NCI-H2196 treated with DMSO at 0.1 percent for 48 hours (cell line): ENCODE data around the gene HAPLN3.

Source experiments
- DNase-seq: peaks from one replicate; lab custom pipeline; 2025; ENCODE audit not compliant: unreplicated experiment; lab: John Stamatoyannopoulos, UW

The HAPLN3 gene

DNA sequence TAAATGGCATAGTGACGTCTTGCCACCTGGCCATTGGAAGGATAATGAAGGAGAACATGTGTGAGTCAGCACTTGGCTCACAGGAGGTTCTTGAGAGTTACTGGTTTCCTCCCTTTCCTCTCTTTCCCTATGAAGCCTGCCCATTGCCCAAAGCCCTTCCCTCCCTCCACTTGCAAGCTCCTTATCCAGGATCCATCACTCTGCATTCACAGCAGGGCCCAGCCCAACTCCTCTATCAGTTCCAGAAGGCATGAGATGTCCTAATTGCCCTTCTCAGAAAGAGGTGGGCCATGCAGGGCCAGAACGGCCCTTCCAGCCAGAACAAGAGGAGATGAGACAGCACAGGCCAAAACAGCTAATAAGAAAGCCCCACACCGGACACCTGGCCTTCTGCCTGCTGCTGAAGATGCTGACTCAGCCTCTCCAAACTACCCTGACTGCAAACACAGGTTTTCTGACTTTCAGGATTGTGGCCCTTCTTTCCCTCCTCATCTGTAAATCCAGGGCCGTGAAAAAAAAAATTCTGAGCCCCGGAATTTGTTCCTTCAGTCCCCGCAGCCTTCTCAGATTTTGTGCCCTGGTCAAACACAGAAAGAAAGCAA is 29.7 kb downstream of the HAPLN3 start:
- no peak for DNase-seq

DNA sequence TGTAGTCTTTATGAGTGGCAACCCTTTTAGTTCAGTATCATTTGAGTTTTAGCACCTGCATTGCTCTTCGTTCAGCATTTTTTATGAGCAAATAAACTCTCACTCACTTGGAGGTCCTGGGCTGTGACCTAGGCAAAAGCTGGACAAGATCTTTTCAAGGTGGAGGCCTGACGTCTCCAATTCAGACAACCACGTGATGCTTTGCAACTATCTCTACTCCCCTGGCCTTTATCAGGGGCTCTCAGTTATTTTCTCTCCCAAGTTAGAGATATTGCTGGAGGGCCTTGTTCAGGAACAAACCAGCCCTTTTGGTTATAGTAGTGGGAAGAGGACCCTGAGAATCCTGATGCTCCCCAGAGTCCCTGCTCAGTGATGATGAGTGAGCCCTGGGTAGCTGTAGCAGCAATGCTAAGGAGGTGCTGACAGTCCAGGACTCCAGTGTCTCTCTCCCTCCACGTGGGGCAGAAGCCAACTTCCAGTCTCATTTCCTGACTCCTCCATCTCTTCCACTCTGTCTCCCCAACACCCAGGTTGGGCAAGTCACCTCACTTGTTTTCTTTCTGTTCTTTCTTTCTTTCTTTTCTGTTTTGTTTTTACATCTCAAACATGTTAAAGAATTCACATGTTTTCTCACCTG is 30.4 kb downstream of the HAPLN3 start:
- no peak for DNase-seq

DNA sequence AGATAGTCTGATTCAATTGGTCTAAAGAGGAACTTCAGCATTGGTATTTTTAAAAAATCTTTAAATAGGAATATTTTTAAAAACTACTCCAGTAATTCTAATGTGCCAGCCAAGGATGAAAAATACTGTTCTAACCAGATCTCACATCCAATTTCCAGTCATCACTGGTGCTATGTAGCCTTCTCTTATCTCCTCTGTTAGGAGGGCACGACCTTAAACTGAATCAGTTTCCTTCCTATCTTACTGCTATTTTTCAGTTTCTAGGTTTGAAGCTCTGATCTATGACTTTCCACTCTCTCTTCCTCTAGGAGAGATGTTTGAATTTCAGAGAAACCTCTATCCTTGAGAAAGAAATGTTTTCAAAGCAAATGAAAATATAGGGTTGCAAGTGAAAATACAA is 31.9 kb downstream of the HAPLN3 start:
- no peak for DNase-seq

- DNase-seq: no peak
Measured at GRCh38 chr15:88860212-88860611, 35.1 kb downstream of the HAPLN3 start.

DNA sequence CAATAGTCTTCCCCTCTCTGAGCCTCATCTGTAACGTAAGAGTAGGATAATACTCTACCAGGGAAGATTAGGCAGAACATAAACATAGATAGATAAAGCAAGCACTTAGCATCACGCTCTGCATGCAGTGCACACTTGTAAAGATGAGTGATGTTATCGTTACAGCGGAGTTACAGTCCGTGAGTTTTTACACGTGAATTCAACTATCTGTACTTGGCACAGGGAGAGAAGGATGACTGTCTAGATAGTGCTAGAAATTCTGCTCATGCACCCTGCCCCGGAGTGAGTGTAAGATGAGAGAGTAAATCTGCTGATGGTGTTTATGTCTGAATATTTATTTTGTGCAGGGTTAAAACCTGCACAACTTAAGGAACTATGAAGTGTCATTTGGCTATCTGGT is 35.8 kb downstream of the HAPLN3 start:
- DNase-seq: no peak

DNA sequence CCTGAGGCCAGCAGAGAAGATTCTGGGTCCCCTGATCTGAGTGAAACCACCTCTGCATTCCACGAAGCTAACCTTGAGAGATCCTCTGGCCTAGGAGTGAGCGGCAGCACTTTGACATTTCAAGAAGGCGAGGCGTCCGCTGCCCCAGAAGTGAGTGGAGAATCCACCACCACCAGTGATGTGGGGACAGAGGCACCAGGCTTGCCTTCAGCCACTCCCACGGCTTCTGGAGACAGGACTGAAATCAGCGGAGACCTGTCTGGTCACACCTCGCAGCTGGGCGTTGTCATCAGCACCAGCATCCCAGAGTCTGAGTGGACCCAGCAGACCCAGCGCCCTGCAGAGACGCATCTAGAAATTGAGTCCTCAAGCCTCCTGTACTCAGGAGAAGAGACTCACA is 36.4 kb downstream of the HAPLN3 start:
- no peak for DNase-seq

DNA sequence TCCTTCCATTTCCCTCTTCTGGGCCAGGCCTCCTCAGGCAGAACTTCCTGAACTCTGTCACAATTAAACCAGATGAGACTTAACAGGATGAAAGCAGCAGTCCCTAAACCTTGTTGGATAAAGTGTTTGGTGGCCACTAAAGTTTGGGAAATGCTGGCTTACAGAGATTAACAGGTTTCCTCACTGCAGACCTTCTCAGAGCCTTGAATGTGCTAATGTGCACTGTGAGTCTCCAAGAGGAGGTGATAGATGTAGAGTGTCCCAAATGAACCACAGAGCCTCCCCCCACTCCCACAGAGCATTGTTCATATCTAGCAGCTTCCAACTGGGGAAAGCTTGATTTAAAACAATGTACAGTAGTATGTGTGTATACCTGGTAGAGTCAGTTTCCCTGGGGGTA is 42.9 kb downstream of the HAPLN3 start:
- no peak for DNase-seq

- DNase-seq: no peak
Measured at GRCh38 chr15:88849376-88850072, 45.8 kb downstream of the HAPLN3 start.

DNA sequence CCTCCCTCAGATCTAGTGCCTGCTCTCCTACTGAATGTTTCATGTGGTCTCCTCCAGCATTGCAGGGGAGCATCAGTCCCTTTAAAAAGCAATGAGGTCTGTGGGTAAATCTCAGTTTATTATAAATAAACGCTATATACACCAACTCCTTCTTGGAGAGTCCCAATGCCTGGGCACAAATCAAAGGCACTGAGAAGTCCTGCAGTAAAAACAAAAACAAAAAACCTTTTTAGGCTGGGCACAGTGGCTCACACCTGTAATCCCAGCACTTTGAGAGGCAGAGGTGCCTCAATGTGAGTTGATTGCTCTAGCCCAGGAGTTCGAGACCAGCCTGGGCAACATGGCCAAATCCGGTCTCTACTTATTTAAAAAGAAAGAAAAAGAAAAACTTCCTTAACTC is 47.1 kb downstream of the HAPLN3 start:
- no peak for DNase-seq

GRCh38 chr15:88847144-88847543 is 48.2 kb downstream of the HAPLN3 start:
- DNase-seq: no peak

DNA sequence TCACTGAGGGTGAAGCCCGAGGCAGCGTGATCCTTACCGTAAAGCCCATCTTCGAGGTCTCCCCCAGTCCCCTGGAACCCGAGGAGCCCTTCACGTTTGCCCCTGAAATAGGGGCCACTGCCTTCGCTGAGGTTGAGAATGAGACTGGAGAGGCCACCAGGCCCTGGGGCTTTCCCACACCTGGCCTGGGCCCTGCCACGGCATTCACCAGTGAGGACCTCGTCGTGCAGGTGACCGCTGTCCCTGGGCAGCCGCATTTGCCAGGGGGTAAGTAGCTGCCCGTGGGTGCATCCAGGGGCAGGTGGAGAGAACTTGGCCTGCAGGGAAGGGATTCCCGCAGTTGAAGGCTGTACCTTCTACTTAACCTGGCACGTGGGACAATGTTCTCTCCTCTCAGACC is 49.7 kb downstream of the HAPLN3 start:
- no peak for DNase-seq

- no peak for DNase-seq
Measured at GRCh38 chr15:88844749-88845386, 50.5 kb downstream of the HAPLN3 start.

- DNase-seq: no peak
Measured at GRCh38 chr15:88843334-88843733, 52.0 kb downstream of the HAPLN3 start.

GRCh38 chr15:88842156-88842555 is 53.2 kb downstream of the HAPLN3 start:
- no peak for DNase-seq

- DNase-seq: no peak
Measured at GRCh38 chr15:88841236-88841635, 54.1 kb downstream of the HAPLN3 start.

DNA sequence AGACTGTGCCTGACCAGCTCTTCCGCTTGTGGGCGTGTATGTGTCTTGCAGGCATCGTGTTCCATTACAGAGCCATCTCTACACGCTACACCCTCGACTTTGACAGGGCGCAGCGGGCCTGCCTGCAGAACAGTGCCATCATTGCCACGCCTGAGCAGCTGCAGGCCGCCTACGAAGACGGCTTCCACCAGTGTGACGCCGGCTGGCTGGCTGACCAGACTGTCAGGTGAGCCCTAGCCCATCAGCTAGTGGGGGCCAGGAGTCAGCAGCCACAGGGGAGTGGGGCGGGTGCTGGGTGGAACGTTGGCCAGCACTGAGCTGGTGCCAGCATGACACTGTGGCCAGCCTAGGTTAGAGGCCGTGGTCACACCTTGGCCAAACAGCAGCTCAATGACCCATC is 55.4 kb downstream of the HAPLN3 start:
- no peak for DNase-seq

GRCh38 chr15:88839146-88839545 is 56.2 kb downstream of the HAPLN3 start:
- DNase-seq: no peak

- no peak for DNase-seq
Measured at GRCh38 chr15:88838667-88839066, 56.7 kb downstream of the HAPLN3 start.

DNA sequence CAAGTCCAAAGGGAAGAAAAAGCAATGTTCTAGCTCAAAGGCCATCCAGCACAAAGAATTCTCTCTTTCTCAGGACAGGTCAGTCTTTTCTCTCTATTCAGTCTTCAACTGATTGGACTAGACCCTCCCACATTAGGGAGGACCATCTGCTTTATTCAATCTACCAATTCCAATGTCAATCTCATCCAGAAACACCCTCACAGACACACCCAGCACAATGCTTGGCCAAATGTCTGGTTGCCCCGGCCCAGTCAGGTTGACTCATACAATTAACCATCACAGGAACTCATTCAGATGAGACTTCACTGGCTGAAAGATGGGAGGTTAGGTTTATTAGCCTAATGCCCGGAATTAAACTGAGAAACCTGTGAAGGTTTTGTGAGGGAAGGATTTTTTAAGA is 59.7 kb downstream of the HAPLN3 start:
- DNase-seq: no peak

- no peak for DNase-seq
Measured at GRCh38 chr15:88835119-88835518, 60.2 kb downstream of the HAPLN3 start.

GRCh38 chr15:88834211-88834812 is 61.0 kb downstream of the HAPLN3 start:
- no peak for DNase-seq

DNA sequence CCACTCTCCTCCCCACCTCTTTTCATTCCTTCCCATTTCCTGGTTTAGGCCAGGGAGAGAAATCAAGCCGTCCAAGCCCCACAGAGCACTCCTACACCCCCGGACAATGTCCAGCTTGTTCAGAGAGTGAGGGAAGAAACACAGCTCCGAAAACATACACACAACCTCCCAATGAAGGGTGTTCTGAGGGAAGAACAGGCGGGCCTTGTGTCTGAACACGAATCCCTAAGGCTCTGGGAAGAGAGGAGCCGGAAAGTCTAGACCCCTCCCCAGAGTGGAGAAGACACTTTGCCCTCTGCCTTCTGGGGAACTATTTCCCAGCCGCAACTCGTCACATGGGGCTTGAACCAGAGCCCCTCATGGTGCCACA is 61.6 kb downstream of the HAPLN3 start:
- DNase-seq: no peak
